Endodermal cell (in vitro differentiated cells): Measurements from ENCODE around the gene PPP2R1A. TPM values are rescaled to one million over a fixed set of nuclear protein-coding genes. Genes with fewer than 3 reads are reported as not detected.
"Not testable (repeated sequence)": the region's sequence is repeated elsewhere in the genome, so short reads cannot be mapped to it uniquely, and the experiment has no call there.

Experiments
- DNase-seq: peaks from one replicate; pipeline ENCODE4 v3.0.0-alpha.2; 2017
- H3K27ac ChIP-seq: 2 replicates; pipeline ENCODE4 v1.5.1; 2013; ENCODE audit warnings: mild to moderate bottlenecking, low read depth, low read length, moderate library complexity
- H3K27me3 ChIP-seq: 2 replicates; pipeline ENCODE4 v1.6.1; 2013; ENCODE audit warnings: mild to moderate bottlenecking, low read length, moderate library complexity; ENCODE audit not compliant: insufficient read depth, control insufficient read depth, poor library complexity, severe bottlenecking
- H3K36me3 ChIP-seq: 2 replicates; pipeline ENCODE4 v1.7.0; 2013; ENCODE audit warnings: mild to moderate bottlenecking, low read length, moderate library complexity; ENCODE audit not compliant: control insufficient read depth, insufficient read depth
- H3K4me1 ChIP-seq: one replicate; pipeline ENCODE4 v1.7.0; 2013; ENCODE audit warnings: low read length; ENCODE audit not compliant: control insufficient read depth, insufficient read depth
- H3K4me3 ChIP-seq: 2 replicates; pipeline ENCODE4 v1.5.1; 2013; ENCODE audit warnings: mild to moderate bottlenecking, low read length, moderate library complexity
- H3K9ac ChIP-seq: 2 replicates; pipeline ENCODE4 v1.6.1; 2013; ENCODE audit warnings: mild to moderate bottlenecking, low read length, moderate library complexity; ENCODE audit not compliant: poor library complexity, severe bottlenecking; ENCODE audit errors: extremely low read depth
- H3K9me3 ChIP-seq: 2 replicates; pipeline ENCODE4 v1.6.1; 2013; ENCODE audit warnings: mild to moderate bottlenecking, low read length, moderate library complexity; ENCODE audit not compliant: control insufficient read depth
- H3K27ac Mint-ChIP-seq: 2 replicates; pipeline ENCODE4 v1.8.0; 2020; ENCODE audit warnings: mixed read lengths
- H3K27me3 Mint-ChIP-seq: 2 replicates; pipeline ENCODE4 v1.8.0; 2021; ENCODE audit warnings: mild to moderate bottlenecking, mixed read lengths; ENCODE audit not compliant: insufficient read depth
- H3K36me3 Mint-ChIP-seq: 2 replicates; pipeline ENCODE4 v1.8.0; 2020; ENCODE audit warnings: low read depth, mixed read lengths
- H3K4me1 Mint-ChIP-seq: 2 replicates; pipeline ENCODE4 v1.8.0; 2020; ENCODE audit warnings: mixed read lengths
- H3K4me3 Mint-ChIP-seq: 2 replicates; pipeline ENCODE4 v1.8.0; 2020; ENCODE audit warnings: mild to moderate bottlenecking, moderate library complexity, mixed read lengths
- H3K9me3 Mint-ChIP-seq: 2 replicates; pipeline ENCODE4 v1.8.0; 2020; ENCODE audit warnings: mild to moderate bottlenecking, mixed read lengths
- CTCF ChIP-seq: fragments of 200-600 bp; sonication (generic); conservative IDR thresholded peaks from 2 replicates; pipeline ENCODE4 v1.5.0; 2021; ENCODE audit warnings: antibody characterized with exemption, mild to moderate bottlenecking
- WGBS, 2 experiments: methylation state at CpG; one replicate each; pipeline versions ENCODE4 v1.1.5 to v1.1.7; 2013; ENCODE audit warnings: missing lambda C conversion rate in 2 of 2, mixed read lengths in 1 of 2; ENCODE audit not compliant: insufficient coverage in 1 of 2, insufficient read length in 1 of 2; 5-methylcytosine and 5-hydroxymethylcytosine counted together
- total RNA-seq, 2 donors: library from RNA; stranded (reverse); fragmentation: NEBNext Ultra II Directional in 1 of 2; extraction: Animal tissue kit (Norgen Biotek cat#: 25700) in 1 of 2; gene quantifications; 2 replicates in 1 of 2; 3 replicates in 1 of 2; pipeline ENCODE4 v1.2.1, GENCODE V29; 2021

Gene PPP2R1A
- total RNA-seq, 2 donors from 2014 or later = 345 to 348 TPM

GRCh38 chr19:52200044-52200443 is 10.2 kb downstream of the PPP2R1A start:
- peaks cover 88% of the 10 kb centered on the region for H3K36me3 ChIP-seq

GRCh38 chr19:52200755-52201391 is 11.0 kb downstream of the PPP2R1A start:
- not testable (repeated sequence) for H3K4me1 ChIP-seq, H3K27ac Mint-ChIP-seq, H3K27me3 Mint-ChIP-seq, H3K9me3 Mint-ChIP-seq, H3K27ac ChIP-seq, H3K4me3 Mint-ChIP-seq, DNase-seq, H3K4me1 Mint-ChIP-seq, H3K4me3 ChIP-seq, H3K27me3 ChIP-seq, H3K9me3 ChIP-seq, H3K9ac ChIP-seq
- peaks cover 70% of the 10 kb centered on the region for H3K36me3 Mint-ChIP-seq
- 96 to 97% methylated on average over 17 of the region's 17 CpGs for WGBS, 2 experiments
- peaks cover 88% of the 10 kb centered on the region for H3K36me3 ChIP-seq

More at GRCh38 chr19:52200044-52200443, 10.2 kb downstream of the PPP2R1A start:
- Histone ChIP-seq H3K4me3 (no peak overlapping the region), H3K27ac (no peak overlapping the region), H3K4me1 (no peaks in the 10 kb centered on the region), H3K9me3 (no peaks in the 10 kb centered on the region), H3K27me3 (no peaks in the 10 kb centered on the region), H3K9ac (no peak overlapping the region)
- Mint-ChIP-seq H3K36me3 (peaks cover 69% of the 10 kb centered on the region), H3K27me3 (no peaks in the 10 kb centered on the region), H3K27ac (no peak overlapping the region), H3K4me1 (peaks cover 10% of the 10 kb centered on the region), H3K4me3 (no peak overlapping the region), H3K9me3 (no peaks in the 10 kb centered on the region)
- no peak for TF ChIP-seq CTCF
- 97% methylated on average over 5 to 7 of the region's 7 CpGs for WGBS, 2 experiments
- DNase-seq = no peak

- H3K9me3 ChIP-seq = no peaks in the 10 kb centered on the region
- H3K36me3 Mint-ChIP-seq = peaks cover 84% of the 10 kb centered on the region
- H3K27me3 ChIP-seq = no peaks in the 10 kb centered on the region
- H3K27me3 Mint-ChIP-seq = no peaks in the 10 kb centered on the region
- no peak for DNase-seq
- TF ChIP-seq CTCF = no peak
- no peak overlapping the region for H3K9ac ChIP-seq
- no peaks in the 10 kb centered on the region for H3K9me3 Mint-ChIP-seq
- H3K4me1 ChIP-seq = no peaks in the 10 kb centered on the region
- no peaks in the 10 kb centered on the region for H3K4me1 Mint-ChIP-seq
- H3K36me3 ChIP-seq = peaks cover 87% of the 10 kb centered on the region
- H3K27ac Mint-ChIP-seq = no peak overlapping the region
- 96 to 97% methylated on average over 5 of the region's 5 CpGs for WGBS, 2 experiments
- no peak overlapping the region for H3K4me3 Mint-ChIP-seq
- H3K4me3 ChIP-seq = no peak overlapping the region
- no peak overlapping the region for H3K27ac ChIP-seq
Measured at GRCh38 chr19:52206481-52206880, 16.6 kb downstream of the PPP2R1A start.

GRCh38 chr19:52211203-52211602 is 21.4 kb downstream of the PPP2R1A start:
- no peaks in the 10 kb centered on the region for H3K4me1 ChIP-seq

More at GRCh38 chr19:52211203-52211602, 21.4 kb downstream of the PPP2R1A start:
- Mint-ChIP-seq H3K4me3 (no peak overlapping the region), H3K9me3 (no peaks in the 10 kb centered on the region), H3K36me3 (peaks cover 81% of the 10 kb centered on the region), H3K27ac (peak overlapping the region; percentile 17), H3K4me1 (no peaks in the 10 kb centered on the region), H3K27me3 (no peaks in the 10 kb centered on the region)
- Histone ChIP-seq H3K36me3 (peaks cover 86% of the 10 kb centered on the region), H3K4me3 (no peak overlapping the region), H3K9ac (no peak overlapping the region), H3K27ac (no peak overlapping the region), H3K9me3 (no peaks in the 10 kb centered on the region), H3K27me3 (no peaks in the 10 kb centered on the region)
- 95 to 97% methylated on average over 11 to 20 of the region's 20 CpGs for WGBS, 2 experiments
- no peak for TF ChIP-seq CTCF
- DNase-seq = no peak
